CD1c-positive myeloid dendritic cell (primary cell): ENCODE results near the gene CATSPERB.
A peak's percentile ranks its signal among the peaks of the same experiment; 100 is the strongest.
"Not testable (repeated sequence)": the region's sequence is repeated elsewhere in the genome, so short reads cannot be mapped to it uniquely, and the experiment has no call there.

Source experiments
- DNase-seq: peaks from one replicate; pipeline ENCODE4 v3.0.0-alpha.2; 2016; ENCODE audit errors: extremely low spot score

CATSPERB gene, protein sequence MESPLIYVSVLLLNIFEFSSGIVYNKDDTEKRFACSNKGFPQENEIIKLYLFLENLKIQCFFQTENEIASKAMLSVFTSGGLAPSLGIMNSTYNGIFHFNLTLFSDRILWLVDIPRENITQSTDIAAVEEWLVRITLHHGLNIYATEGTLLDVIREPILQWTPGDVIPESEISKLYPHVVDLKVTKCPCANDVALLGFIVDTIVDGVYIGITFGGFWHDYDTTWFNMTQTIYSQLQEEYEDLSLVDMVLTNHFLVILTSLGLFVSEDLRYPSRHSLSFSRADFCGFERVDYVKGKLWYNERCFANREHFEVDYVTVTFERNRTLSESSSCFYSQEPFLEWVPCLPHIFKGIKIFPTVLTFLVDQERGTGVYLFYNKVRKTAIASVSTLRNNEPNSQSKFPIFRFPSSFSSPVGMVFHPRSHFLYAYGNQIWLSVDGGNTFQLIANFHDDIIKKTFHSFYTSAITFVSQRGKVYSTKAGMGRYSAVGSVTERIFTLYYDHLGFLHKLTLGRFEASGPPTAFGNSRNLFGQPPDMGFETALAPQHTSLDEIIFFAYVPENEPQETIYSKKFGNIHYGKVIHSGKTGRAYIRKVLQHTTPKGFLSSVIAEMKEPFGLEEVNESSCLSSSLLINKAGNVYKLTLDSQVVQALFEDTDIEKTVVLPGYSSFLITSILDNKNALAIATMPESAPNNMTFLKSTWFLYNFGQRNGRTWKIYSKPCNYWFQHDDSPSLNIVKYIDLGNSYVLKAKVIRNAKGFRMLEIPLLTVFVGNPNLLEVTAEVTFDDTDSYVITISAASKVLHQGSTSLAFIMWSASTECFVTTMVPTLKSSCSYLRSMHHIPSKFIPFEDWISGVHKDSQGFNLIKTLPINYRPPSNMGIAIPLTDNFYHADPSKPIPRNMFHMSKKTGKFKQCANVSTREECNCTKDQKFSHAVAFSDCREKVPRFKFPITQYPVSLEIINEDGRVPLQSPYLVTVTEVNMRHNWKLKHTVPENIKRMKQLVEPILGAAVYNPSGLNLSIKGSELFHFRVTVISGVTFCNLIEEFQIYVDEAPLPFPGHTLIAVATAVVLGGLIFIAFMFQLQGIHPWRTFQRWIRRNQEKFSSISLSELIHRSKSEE

DNA sequence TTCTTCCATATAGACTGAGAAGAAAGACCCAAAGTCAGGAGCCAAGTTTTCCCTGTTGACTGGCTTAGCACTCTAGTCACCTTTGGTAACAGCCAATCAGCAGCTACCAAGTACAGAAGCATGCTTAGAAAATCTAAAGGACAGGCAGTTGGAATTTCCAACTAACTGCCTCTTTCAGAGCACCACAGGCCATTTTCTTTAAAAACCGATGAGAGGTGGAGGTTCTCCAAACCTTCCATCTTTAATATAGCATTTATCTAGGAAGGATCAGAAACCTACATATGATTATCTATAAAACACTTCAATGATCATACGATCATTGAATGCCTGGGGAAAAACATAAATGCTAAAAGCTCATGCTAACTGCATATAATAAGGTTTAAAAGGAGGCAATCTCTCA lies at the start of gene CATSPERB:
TSS of gene CATSPERB (minus strand) at position 101 of the 400 bp plus-strand sequence. CDS start 2,607 bp downstream, outside the sequence.
- no peak for DNase-seq

DNA sequence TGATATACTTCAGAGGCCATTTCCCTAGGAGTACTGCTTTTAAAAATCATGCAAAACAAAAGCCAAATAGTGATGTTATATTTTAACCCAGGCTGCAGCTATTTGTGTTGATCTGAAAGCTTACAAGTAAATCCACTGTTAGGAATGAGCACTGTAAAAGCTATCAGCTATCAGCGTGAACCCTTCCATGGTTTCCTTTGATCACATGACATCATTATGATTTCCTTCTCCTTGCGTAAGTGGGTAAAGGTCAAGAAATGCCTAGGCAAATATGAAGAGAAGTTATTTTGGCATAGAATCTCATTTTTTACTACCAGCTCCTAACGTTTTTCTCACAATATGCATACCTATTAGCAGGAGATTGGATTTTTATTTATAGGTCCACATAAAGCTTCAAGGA lies 48.6 kb upstream of the CATSPERB start:
- DNase-seq, result no peak

DNA sequence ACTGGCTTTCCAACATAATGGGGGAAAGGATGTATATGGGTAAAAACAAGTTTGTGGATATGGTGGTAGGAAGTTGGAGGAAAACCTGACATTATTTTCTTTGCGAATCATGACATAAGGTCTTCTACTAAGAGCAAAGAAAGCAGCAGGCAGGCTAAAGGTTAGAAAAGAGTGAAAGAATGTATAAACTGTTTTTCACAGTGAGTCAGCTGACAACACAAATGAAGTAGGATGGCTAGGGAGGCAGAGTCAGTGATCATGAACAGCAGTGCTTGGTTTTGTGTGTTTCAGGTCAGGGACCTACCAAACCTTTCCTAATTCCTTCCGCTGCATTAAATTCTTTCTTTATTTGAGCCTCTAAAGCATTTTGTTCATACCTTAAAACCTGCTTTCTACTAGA lies 46.3 kb upstream of the CATSPERB start:
- no peak for DNase-seq

DNA sequence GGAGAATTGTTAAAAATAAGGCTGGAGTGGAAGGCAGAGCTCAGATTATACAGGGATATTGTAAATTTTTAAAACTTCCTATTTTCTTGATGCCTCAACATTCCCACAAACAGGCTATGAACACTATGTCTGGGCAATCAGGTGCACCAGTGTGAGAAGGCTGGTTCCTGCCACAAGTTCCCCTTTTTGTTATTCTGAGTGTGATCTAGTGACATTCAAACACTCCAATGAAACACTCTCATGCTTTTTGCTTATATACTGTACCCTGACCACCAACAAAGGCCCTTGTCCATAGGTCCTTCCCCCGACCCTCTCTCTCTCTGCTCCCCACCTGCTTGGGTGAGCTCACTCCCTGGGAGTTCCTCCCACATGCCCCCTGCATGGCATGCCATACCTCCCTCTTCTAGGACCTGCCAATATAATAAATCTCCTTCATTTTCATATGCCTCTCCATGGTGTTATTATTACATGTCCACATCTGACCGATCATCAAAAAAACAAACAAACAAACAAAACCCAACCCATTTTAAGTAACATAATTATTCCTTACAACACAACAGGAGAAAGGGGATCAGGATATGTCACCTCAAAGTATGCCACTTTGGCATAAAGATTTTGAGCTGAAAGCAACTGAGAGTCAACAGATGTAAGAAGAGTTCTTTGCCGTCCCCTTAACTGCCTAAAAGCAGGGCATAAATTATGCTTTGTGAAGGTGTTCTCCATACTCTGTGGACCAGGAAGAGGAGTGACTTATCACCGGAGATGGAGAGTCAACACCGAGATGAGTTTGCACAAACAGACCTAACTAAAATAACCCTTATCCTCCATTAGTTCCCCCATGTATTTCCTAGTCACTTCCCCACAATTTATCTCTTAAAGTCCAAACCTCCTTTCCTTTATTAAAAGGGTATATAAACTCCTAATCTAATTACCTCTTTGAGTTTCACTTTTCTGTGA lies 42.5 kb upstream of the CATSPERB start:
- DNase-seq, result no peak

DNA sequence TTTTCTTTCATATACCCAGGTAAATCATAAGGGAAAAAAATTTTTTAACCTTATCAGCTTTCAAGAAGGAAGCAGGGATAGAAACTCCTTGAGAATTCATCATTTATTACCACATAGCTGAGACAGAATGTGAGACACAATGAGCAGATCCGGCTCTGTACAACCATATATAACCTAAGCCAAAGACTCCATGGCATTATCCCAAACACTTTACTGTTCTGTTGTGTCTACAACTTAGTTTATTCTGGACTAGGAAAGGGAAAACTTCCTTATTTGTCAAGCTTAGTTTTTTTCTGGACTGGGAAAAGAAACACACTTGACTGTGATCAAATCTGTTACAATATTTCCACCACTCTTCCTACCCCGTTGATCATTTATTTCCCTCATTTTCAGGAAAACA lies 38.3 kb upstream of the CATSPERB start:
- DNase-seq, result no peak

DNA sequence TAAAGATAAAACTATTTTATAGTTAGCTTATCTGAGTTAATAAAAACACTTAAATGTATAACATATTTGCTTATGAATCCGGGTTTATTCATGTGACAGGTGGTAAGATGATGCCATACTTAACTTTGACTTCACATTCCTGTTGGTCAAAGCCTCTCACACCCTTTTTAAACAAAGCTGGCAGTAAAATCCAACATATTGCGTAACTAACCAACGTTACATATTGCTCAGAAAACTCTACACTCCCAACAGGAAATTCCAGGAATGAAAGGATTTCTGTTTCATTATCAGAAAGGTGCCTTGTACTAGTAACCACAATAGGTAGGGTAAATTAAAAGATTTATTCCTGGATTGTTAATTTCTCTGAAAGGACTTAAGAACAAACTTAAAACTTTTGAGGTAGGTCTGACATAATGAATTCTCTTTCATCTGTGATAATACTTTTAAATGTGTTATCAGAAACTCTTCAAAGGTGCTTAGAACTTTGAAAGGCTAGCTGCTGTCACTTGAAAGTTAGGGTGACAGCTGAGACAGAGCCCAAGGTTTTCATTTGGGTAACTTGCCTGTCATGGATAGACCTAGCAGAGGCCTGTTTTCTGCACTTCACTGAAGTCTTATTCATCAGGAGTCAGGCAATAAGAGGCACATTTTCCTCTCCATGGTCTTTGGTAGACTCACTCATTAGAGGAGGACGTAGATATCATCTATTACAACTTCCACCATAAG lies 23.8 kb upstream of the CATSPERB start:
- DNase-seq, result no peak

DNA sequence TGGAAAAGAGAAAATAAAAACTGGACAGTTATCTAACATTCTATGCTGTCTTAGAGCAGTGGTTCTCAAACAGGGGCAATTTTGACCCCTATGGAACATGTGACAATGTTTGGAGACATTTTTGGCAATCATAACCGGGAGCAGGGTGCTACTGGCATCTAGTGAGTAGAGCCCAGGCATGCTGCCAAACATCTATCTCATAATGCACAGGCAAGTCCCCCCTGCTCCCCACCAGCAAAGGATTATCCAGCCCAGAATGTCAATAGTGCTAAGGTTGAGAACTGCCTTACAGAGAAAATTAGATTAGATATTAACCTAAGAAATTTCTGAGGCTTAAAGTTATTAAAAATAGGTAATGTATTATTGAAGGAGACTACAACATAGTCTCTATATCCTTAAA lies 22.9 kb upstream of the CATSPERB start:
- no peak for DNase-seq

DNA sequence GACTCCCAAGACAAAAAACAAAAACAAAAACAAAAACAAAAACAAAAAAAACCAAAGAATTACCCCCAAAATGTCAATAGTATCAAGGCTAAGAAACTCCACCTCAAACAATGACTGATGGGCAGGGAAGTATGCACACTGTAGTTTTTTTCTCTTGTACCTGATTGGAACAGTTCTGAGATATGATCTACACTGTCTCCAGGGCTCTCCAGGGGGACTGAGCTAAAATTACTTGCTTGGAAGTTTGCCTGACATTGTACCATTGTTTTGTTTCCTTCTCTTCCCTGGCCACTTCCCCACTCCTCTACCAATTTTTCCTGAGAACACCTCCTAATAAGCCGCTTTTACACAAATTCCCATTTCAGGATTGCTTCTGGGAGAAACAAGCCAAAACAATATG lies 22.3 kb upstream of the CATSPERB start:
- no peak for DNase-seq

DNA sequence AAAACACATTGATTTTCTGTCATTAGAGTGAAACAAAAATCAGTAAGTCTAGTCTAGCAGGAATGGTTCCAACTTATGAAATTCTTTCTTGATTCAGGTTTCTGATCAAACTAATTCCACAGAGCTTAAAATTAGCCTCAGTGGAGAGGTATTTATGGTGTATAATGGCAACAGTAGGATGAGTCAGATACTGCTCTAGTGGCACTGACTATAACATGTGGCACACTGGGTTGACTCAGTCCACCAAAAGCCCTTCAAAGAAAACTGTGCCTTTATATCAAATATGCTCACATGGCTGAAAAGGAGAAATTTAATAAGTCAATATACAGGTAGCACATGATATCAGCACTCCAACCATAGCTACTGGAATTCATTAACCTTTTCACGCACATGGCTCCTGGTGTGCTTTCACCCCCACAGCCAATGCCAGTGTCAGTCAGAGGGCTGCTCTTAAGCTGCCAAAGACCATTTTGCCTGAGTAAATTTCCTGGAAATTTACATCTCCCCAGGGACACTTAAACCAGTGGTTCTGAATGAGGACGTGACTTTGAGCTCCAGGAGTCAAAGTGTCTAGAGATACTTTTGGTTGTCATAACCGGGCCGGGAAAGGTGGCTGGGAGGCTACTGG lies 21.7 kb upstream of the CATSPERB start:
- DNase-seq, result no peak

DNA sequence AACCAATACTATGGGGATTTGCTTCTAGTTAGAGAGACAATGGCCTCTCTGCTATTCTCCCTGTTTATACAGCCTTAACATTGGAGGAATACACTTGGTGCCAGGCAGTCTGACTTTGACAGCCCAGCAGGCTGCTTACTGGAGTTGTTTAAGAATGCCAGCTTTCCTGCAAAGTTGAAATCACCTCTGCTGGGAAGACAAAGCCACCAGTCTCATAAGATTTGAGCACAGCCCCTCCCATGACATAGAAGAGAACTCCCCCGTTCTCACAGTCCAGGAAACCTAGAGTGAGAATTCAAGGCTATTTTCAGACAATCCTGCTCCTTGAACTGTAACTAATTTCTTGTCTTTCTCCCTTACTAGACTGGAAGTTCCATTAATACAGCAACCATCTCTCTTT lies 21.1 kb upstream of the CATSPERB start:
- DNase-seq, result no peak

DNA sequence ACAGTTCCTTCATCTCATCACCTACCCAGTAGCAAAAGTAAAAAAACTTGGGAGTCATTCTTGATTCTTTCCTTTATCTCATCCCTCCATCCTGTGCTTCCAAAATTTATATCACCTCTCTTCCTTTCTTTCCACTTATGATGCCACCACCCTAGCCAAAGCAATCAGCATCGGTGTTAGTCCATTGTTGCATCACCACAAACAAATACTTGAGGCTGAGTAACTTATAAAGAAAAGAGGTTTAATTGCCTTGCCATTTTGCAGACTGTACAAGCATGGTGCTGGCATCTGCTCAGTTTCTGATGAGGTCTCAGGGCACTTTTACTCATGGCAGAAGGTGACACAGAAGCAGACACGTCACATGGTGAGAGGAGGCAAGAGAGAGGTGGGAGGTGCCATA lies 19.8 kb upstream of the CATSPERB start:
- no peak for DNase-seq

DNA sequence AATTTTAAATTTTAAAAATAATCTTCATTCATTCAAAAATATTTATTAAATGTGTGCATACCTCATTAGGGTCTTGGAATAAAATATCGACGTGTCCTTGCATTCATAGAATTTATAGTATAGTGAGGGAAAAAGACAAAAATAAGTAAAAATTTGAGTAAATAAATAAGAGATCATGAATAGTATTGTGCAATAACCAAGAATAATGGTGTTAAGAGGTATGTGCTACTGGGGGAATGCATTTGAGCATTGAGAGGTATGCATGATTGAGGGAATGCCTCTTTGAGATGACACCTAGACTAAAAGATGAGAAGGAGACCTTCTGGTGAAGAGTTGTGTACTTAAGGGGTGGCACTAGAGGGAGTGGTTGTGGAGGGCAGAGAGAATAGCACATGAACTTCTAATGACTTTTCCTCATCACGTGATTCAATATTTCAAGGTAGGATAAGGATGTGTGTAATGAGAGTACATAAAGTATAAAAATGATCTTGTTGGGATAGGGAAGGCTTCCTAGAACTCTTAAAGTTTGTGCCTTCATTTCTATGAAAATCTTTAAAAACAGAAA lies 18.8 kb upstream of the CATSPERB start:
- no peak for DNase-seq

DNA sequence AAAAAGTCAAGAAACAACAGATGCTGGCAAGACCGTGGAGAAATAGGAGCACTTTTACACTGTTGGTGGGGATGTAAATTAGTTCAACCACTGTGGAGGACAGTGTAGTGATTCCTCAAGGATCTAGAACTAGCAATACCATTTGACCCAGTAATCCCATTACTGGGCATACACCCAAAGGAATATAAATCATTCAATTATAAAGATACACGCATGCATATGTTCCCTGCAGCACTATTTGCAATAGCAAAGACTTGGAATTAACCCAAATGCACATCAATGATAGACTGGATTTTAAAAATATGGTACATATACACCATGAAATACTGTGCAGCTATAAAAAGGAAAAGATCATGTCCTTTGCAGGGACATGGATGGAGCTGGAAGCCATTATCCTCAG lies 18.0 kb upstream of the CATSPERB start:
- DNase-seq, result no peak

DNA sequence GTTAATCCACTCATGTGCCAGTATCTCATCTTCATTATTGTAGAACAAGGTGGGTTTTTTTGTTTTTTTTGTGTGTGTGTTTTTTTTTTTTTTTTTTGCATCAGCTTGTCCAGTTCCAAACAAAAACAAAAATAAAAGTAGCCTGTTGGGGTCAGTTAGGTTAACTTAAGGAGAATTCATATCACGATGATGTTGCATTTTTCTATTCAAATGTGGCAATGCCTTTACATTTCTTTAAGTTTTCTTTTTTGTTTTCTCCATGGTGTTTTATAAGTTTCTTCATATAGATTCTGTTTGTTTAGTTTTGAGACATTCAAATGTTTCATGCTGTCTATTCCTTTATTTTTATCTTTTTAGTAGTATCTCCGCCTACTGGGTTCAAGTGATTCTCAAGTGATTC lies 16.2 kb upstream of the CATSPERB start:
- DNase-seq, result no peak

DNA sequence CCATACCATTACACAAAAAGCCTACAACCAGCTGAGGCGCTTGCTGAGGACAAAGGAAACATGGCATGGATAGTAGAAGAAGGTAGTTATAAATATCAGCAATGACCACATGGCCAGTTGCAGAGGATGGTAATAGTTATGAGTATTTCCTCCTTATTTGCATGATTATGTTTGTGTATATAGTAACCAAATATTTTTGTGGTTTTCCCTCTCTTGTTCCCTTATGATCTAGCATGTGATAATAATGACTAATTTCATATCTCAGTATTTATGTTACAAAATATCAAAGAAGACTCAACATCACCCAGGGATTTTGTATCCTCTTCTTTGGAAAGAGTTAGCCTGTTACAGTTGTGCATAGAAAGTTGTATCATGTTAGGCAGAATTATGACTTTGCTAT lies 13.5 kb upstream of the CATSPERB start:
- DNase-seq, result peak; percentile 26

DNA sequence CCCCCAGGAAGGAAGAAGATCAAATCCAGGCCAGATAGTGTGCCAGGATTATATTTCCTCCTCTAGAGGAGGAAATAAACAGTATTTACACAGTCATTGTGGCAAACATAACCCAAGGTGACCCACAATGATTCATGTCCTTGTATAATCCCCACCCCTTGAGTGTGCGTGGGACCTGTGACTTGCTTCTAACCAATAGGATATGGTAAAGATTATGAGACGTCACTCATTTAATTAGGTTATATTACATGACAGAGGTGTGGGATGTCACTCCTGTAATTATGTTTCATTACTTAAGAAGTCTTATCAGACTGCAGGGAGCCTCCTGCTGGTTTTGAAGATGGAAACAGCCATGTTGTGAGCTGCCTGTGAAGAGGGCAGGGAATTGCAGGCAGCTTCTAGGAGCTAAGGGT lies 12.2 kb upstream of the CATSPERB start:
- peak; percentile 30 for DNase-seq

DNA sequence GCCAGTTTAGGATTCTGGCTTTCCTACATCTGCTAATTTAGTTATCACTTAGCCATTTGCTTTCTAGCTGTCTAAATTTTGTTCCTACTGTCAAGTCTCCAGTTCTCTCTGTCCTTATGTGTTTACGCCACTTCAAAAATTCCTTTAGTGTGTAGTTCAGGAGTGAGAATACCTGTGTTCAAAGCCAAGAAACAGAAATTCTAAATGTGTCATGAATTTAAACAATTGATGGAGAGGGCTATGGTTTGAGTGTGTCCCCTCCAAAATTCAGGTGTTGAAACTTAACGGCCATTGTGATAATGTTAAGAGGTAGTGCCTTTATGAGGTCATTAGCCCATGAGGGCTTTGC lies 11.4 kb upstream of the CATSPERB start:
- DNase-seq, result no peak

DNA sequence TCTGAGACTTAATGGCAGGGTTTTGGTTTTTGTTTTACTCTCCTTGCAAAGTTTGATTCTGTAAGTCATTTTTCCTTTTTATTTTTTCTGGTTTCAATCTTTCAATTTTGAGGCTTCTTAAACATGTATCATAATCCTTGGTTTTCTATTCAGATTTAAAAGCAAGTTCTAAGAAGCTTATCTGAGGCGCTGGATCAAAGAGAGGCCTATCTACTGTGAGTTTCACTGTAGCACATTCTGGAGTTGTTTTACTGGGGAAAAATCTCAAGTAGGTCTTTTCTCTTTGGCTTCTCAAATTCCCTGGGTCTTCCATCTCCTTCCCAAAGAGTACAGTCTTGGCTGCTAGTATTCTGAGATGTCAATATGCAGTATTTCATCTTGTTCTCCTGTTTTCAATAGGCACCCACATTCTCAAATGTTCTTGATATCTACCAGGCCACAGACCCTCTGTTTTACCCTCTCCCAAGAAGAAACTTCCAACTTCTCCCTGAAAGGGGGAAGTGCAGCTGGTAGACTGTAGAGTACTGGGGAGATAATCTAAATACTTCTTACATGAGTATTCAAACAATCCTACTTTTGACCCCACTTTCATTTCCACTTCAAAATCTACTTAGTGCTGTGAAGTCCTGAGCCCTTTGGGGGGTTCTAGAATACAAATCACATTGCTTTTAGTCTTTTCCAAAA lies 10.9 kb upstream of the CATSPERB start:
- peak; percentile 3 for DNase-seq

DNA sequence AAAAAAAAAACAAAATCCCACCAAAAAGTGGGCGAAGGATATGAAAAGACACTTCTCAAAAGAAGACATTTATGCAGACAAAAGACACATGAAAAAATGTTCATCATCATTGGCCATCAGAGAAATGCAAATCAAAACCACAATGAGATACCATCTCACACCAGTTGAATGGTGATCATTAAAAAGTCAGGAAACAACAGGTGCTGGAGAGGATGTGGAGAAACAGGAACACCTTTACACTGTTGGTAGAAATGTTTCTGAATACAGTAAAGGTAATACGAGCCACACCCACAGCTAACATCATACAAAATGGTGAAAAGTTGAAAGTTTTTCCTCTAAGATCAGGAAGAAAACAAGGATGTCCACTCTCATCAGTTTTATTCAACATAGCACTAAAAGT lies 8.0 kb upstream of the CATSPERB start:
- DNase-seq, result not testable (repeated sequence)
